ENCODE data around the gene ABL2. TPM values are rescaled to one million over a fixed set of nuclear protein-coding genes. Genes with fewer than 3 reads are reported as not detected.

ABL2 gene
- total and polyA plus RNA-seq, 9 of the 15 experiments (the other 6 are each of a cell fraction or from before 2014, with no cell fraction given): 1.4 to 15.0 (median 8.6) TPM

DNA sequence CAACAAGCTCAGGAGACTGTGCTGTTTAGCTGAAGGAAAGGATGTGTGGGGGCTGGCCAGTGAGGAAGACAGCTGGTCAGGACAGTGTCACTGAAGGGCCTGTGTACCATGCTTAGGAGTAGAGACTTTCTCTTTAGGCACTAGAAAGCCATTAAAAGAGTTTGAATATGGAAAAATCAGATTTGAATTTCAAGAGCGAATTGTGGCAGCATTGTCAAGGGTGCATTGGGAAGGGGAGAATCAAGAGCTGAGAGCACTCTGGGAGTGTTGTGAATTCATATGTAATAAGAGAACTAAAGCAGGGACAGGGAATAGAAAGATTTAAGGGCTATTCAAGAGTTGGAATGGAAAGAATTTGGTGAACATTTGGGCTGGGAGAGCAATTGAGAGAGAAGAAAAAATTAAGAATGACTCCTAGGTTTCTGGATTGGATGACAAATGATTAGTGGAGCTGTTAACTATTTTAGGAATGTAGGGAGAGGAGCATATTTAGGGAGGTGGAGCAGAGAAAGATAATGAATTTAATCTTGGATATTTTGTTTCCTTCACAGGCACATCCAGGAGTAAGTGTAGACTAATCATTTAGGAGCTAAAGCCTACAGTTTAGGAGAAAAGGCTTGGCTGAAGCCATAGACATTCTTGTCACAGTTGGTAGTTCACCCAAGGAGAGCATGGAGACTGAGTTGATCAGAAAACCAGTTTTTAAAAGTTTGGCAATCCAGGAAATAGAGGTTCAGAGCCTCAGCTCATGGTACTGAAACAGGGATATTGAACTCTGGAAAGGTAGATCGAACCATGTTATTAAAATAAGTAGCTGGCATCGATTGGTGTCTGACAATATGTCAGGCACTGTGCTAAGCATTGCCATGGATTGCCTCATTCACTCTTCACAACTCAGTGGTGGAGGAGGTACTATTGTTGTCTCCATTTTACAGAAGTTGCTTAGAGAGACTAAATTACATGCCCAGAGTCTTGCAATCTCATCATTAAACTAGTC, 170.7 kb downstream of the ABL2 start (continued):
- TF ChIP-seq ZNF639 (CRISPR knock-in tag; conservative IDR thresholded peaks at IDR 0.05 in 1 of 2, IDR thresholded peaks at IDR 0.05 in 1 of 2): peak in 1 of 2 experiments; percentile 41; a peak in 1 of 4 replicates
- TF ChIP-seq SOX6 (IDR thresholded peaks at IDR 0.05): peak; percentile 30; the same call in 1 of the 2 replicates
- no peak for TF ChIP-seq NR4A1 (CRISPR knock-in tag; IDR thresholded peaks at IDR 0.05)
- peak; percentile 91 for TF ChIP-seq NR4A1 (tag; IDR thresholded peaks at IDR 0.05)
- TF ChIP-seq TEAD1 (CRISPR knock-in tag; IDR thresholded peaks at IDR 0.05): 0 out of 4 replicates have a peak, but pooled peaks of 1 of the 2 experiments have one; percentile 42
- peak; percentile 89 for TF ChIP-seq ZNF766 (CRISPR knock-in tag; conservative IDR thresholded peaks at IDR 0.05)
- peak; percentile 75 for TF ChIP-seq PTRF (tag; IDR thresholded peaks at IDR 0.05)
- TF ChIP-seq ZNF589 (CRISPR knock-in tag; IDR thresholded peaks at IDR 0.05; ENCODE audit: low read depth): peak; percentile 85; the same call in 1 of the 2 replicates
- peak; percentile 9 to 58; a peak in 1 of 4 replicates for TF ChIP-seq TRIM24 (IDR thresholded peaks at IDR 0.05)
- peak; percentile 75; the same call in 1 of the 2 replicates for TF ChIP-seq ZNF644 (tag; IDR thresholded peaks at IDR 0.05; ENCODE audit: low read depth)
- no peak for TF ChIP-seq EWSR1 (IDR thresholded peaks at IDR 0.05; ENCODE audit: borderline replicate concordance, low read depth, partially characterized antibody)
- TF ChIP-seq NR2C2 (CRISPR knock-in tag; IDR thresholded peaks at IDR 0.05): no peak
- peak; percentile 59; the same call in 1 of the 2 replicates for TF ChIP-seq NR2C2 (tag; IDR thresholded peaks at IDR 0.05)
- TF ChIP-seq EHMT2 (IDR thresholded peaks at IDR 0.05): 0 out of 2 replicates have a peak, but pooled peaks have one; percentile 31
- TF ChIP-seq, protein P1, sequence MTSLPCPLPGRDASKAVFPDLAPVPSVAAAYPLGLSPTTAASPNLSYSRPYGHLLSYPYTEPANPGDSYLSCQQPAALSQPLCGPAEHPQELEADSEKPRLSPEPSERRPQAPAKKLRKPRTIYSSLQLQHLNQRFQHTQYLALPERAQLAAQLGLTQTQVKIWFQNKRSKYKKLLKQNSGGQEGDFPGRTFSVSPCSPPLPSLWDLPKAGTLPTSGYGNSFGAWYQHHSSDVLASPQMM (CRISPR knock-in tag; IDR thresholded peaks at IDR 0.05): no peak
- TF ChIP-seq ZNF311 (CRISPR knock-in tag; IDR thresholded peaks at IDR 0.05): peak; percentile 40; the same call in 1 of the 2 replicates
- TF ChIP-seq PHTF2 (CRISPR knock-in tag; IDR thresholded peaks at IDR 0.05): no peak
- peak; percentile 79; the same call in 1 of the 2 replicates for TF ChIP-seq ZNF583 (CRISPR knock-in tag; IDR thresholded peaks at IDR 0.05)
- TF ChIP-seq, protein P2, sequence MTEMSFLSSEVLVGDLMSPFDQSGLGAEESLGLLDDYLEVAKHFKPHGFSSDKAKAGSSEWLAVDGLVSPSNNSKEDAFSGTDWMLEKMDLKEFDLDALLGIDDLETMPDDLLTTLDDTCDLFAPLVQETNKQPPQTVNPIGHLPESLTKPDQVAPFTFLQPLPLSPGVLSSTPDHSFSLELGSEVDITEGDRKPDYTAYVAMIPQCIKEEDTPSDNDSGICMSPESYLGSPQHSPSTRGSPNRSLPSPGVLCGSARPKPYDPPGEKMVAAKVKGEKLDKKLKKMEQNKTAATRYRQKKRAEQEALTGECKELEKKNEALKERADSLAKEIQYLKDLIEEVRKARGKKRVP (CRISPR knock-in tag; IDR thresholded peaks at IDR 0.05): peak; percentile 83
- peak; percentile 79; the same call in 1 of the 2 replicates for TF ChIP-seq MEF2D (tag; conservative IDR thresholded peaks at IDR 0.05; ENCODE audit: low read depth)
- no peak for TF ChIP-seq BDP1 (IDR thresholded peaks at IDR 0.05; ENCODE audit: insufficient read depth, insufficient read length)
- peak; percentile 65 for TF ChIP-seq PTTG1 (tag; IDR thresholded peaks at IDR 0.05; ENCODE audit: low read depth)
- TF ChIP-seq CXXC5 (CRISPR knock-in tag; IDR thresholded peaks at IDR 0.05): peak; percentile 77
- TF ChIP-seq BRCA1 (IDR thresholded peaks at IDR 0.05): no peak
- no peak for TF ChIP-seq BRCA1 (CRISPR knock-in tag; IDR thresholded peaks at IDR 0.05)
- peak; percentile 88 for TF ChIP-seq ZNF584 (CRISPR knock-in tag; IDR thresholded peaks at IDR 0.05; ENCODE audit: low read depth)
- TF ChIP-seq MECOM (CRISPR knock-in tag; IDR thresholded peaks at IDR 0.05): peak; percentile 32; the same call in 1 of the 2 replicates
